GM19238 (cell line): Measurements from ENCODE around the gene SCFD2.
A peak's percentile ranks its signal among the peaks of the same experiment; 100 is the strongest.

Experiments
- DNase-seq: peaks from one replicate; pipeline ENCODE4 v3.0.0; 2011; ENCODE audit warnings: low spot score; ENCODE audit not compliant: insufficient read length

SCFD2 gene

GRCh38 chr4:52862639-52863161 lies 503.2 kb downstream of the SCFD2 start:
- DNase-seq: no peak

GRCh38 chr4:52861879-52862616 lies 503.8 kb downstream of the SCFD2 start, which contains the start of gene RASL11B:
Gene RASL11B, plus strand, starts transcription at chr4:52862317. Its CDS starts 191 bp downstream, at chr4:52862508.
- DNase-seq: peak; percentile 88

- DNase-seq: no peak
Measured at GRCh38 chr4:52861171-52861823, 504.6 kb downstream of the SCFD2 start.

- DNase-seq: no peak
Measured at GRCh38 chr4:52860361-52860760, 505.5 kb downstream of the SCFD2 start.

- DNase-seq: no peak
Measured at GRCh38 chr4:52856801-52857200, 509.1 kb downstream of the SCFD2 start.

- DNase-seq: no peak
Measured at GRCh38 chr4:52853351-52853750, 512.5 kb downstream of the SCFD2 start.

- no peak for DNase-seq
Measured at GRCh38 chr4:52852711-52853110, 513.1 kb downstream of the SCFD2 start.

GRCh38 chr4:52852041-52852440 lies 513.8 kb downstream of the SCFD2 start:
- no peak for DNase-seq

- no peak for DNase-seq
Measured at GRCh38 chr4:52850406-52851124, 515.3 kb downstream of the SCFD2 start.

- no peak for DNase-seq
Measured at GRCh38 chr4:52848254-52848653, 517.6 kb downstream of the SCFD2 start.

- no peak for DNase-seq
Measured at GRCh38 chr4:52846502-52846901, 519.4 kb downstream of the SCFD2 start.

- DNase-seq: no peak
Measured at GRCh38 chr4:52844596-52844995, 521.3 kb downstream of the SCFD2 start.

GRCh38 chr4:52843958-52844357 lies 521.9 kb downstream of the SCFD2 start:
- DNase-seq: no peak

GRCh38 chr4:52843351-52843750 lies 522.5 kb downstream of the SCFD2 start:
- DNase-seq: no peak

- no peak for DNase-seq
Measured at GRCh38 chr4:52842792-52843191, 523.1 kb downstream of the SCFD2 start.

- no peak for DNase-seq
Measured at GRCh38 chr4:52841682-52842456, 524.0 kb downstream of the SCFD2 start.

GRCh38 chr4:52840531-52841370 lies 525.1 kb downstream of the SCFD2 start:
- no peak for DNase-seq

- DNase-seq: no peak
Measured at GRCh38 chr4:52838729-52839586, 526.9 kb downstream of the SCFD2 start.
